Common myeloid progenitor, CD34-positive (primary cell): ENCODE measurements around the gene KCTD16.
A peak's percentile ranks its signal among the peaks of the same experiment; 100 is the strongest.

Experiments used
- CTCF ChIA-PET: fragments of 350-600 bp; sonication (Branson Sonifier 250); formaldehyde crosslinking; loops from one replicate; lab custom pipeline; 2021; ENCODE audit warnings: antibody characterized with exemption; lab: Charles Lee
- POLR2A ChIA-PET: fragments of 350-600 bp; sonication (Branson Sonifier 250); formaldehyde crosslinking; loops from one replicate; lab custom pipeline; 2021; ENCODE audit warnings: antibody characterized with exemption; lab: Charles Lee
- DNase-seq, 3 donors: peaks; one replicate each; pipeline versions ENCODE4 v3.0.0 to v3.0.0-alpha.2; 2013
- H3K27ac ChIP-seq, 2 experiments: 1 replicate in 1 of 2; 2 replicates in 1 of 2; pipeline ENCODE4 v1.7.0; 2013; ENCODE audit warnings: inconsistent platforms in 2 of 2, low read length in 2 of 2, mild to moderate bottlenecking in 2 of 2, low read depth in 1 of 2, moderate library complexity in 1 of 2; ENCODE audit not compliant: severe bottlenecking in 2 of 2, insufficient read depth in 1 of 2, poor library complexity in 1 of 2
- H3K27me3 ChIP-seq, 5 experiments: replicated peaks in 2 of 5; 1 replicate in 3 of 5; 2 replicates in 2 of 5; pipeline versions ENCODE4 v1.6.1 to v1.7.0; 2013; ENCODE audit warnings: low read length in 4 of 5, mild to moderate bottlenecking in 2 of 5, moderate library complexity in 2 of 5, inconsistent platforms in 1 of 5; ENCODE audit not compliant: insufficient read depth in 5 of 5, control insufficient read depth in 4 of 5
- H3K36me3 ChIP-seq, 4 experiments: 1 replicate in 2 of 4; 2 replicates in 2 of 4; pipeline versions ENCODE4 v1.6.1 to v1.7.0; 2013; ENCODE audit warnings: low read length in 3 of 4, control low read depth in 1 of 4, mild to moderate bottlenecking in 1 of 4; ENCODE audit not compliant: control insufficient read depth in 4 of 4, insufficient read depth in 4 of 4
- H3K4me1 ChIP-seq, 4 experiments: 1 replicate in 3 of 4; 2 replicates in 1 of 4; pipeline versions ENCODE4 v1.6.1 to v1.7.1; 2013; ENCODE audit warnings: low read length in 3 of 4, mild to moderate bottlenecking in 3 of 4, control low read depth in 1 of 4, inconsistent platforms in 1 of 4, moderate library complexity in 1 of 4; ENCODE audit not compliant: control insufficient read depth in 4 of 4, insufficient read depth in 4 of 4; ENCODE audit errors: control extremely low read depth in 1 of 4
- H3K4me3 ChIP-seq, 7 experiments: 1 replicate in 4 of 7; 2 replicates in 3 of 7; pipeline versions ENCODE4 v1.5.1 to v1.7.0; 2013; ENCODE audit warnings: mild to moderate bottlenecking in 7 of 7, low read length in 6 of 7, moderate library complexity in 6 of 7, inconsistent platforms in 2 of 7, low read depth in 2 of 7, control low read depth in 1 of 7; ENCODE audit not compliant: insufficient read depth in 4 of 7, control insufficient read depth in 1 of 7; ENCODE audit errors: extremely low read depth in 1 of 7
- H3K9me3 ChIP-seq, 5 experiments: 1 replicate in 4 of 5; 2 replicates in 1 of 5; pipeline versions ENCODE4 v1.6.1 to v1.7.1; 2013; ENCODE audit warnings: low read length in 4 of 5, mild to moderate bottlenecking in 2 of 5, inconsistent platforms in 1 of 5, low read depth in 1 of 5, moderate library complexity in 1 of 5; ENCODE audit not compliant: control insufficient read depth in 4 of 5, insufficient read depth in 2 of 5; ENCODE audit errors: control extremely low read depth in 1 of 5
- WGBS: methylation state at CpG from one replicate; pipeline ENCODE4 v1.1.5; 2013; ENCODE audit not compliant: insufficient coverage; 5-methylcytosine and 5-hydroxymethylcytosine counted together

Gene KCTD16

GRCh38 chr5:144195448-144195847 is 24.8 kb downstream of the KCTD16 start:
- ChIA-PET CTCF (interaction anchor here (0.8 to 2.8 kb wide), 3 partner anchors 8 to 395 kb away, joined by 3 to 10 read pairs (median 4); no protein-coding TSS in a partner anchor), POLR2A (no interaction called here)
- Histone ChIP-seq H3K27ac (no peak overlapping the region), H3K36me3 (no peaks in the 10 kb centered on the region), H3K4me1 (peaks cover 5 to 22% (median 9%) of the 10 kb centered on the region in 4 experiments), H3K27me3 (peaks cover 0 to 2% (median 0%) of the 10 kb centered on the region in 5 experiments), H3K9me3 (no peaks in the 10 kb centered on the region), H3K4me3 (no peak overlapping the region)
- WGBS, result 100% methylated on average over 1 of the region's 4 CpGs
- no peak for DNase-seq

- Histone ChIP-seq H3K27ac (no peak overlapping the region), H3K4me1 (peaks cover under 1 to 11% (median 6%) of the 10 kb centered on the region in 4 experiments), H3K36me3 (no peaks in the 10 kb centered on the region), H3K4me3 (no peak overlapping the region), H3K9me3 (no peaks in the 10 kb centered on the region), H3K27me3 (peaks cover 0 to 2% (median 0%) of the 10 kb centered on the region in 5 experiments)
- WGBS, result 60% methylated on average over 1 of the region's 1 CpG
- ChIA-PET POLR2A (no interaction called here), CTCF (interaction anchor here (2.8 kb wide), 1 partner anchor 7 kb away, joined by 10 read pairs; no protein-coding TSS in a partner anchor)
- DNase-seq, result no peak
These were observed 25.9 kb downstream of the KCTD16 start for GRCh38 chr5:144196612-144197011.

DNA sequence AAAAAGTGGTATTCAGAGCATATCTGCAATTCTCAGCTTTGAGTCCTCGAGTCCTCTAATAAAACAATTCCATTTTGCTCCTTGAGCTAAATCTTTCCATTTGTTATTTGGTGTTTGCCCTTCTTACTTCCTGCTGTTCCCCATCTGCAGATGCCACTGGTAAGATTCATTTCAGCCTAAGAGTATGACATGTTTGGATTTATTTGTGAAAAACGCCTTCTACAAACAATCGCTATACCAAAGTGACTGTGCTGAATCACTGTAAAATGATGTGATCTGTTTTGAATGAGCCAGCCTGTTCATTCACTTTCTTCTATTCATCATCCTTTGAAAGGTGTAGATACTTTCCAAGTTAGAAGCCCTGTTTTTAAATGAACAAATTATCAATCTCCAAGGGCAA is 27.7 kb downstream of the KCTD16 start:
- peaks cover 0 to 2% (median 0%) of the 10 kb centered on the region in 5 experiments for H3K27me3 ChIP-seq
- H3K9me3 ChIP-seq, result no peaks in the 10 kb centered on the region
- CTCF ChIA-PET, result interaction anchor here (1.0 to 1.8 kb wide), 3 partner anchors 10 to 28 kb away, joined by 3 to 5 read pairs (median 4); partner anchors contain the start of genes KCTD16 and YIPF5
- 86% methylated on average over 1 of the region's 3 CpGs for WGBS
- no peaks in the 10 kb centered on the region for H3K36me3 ChIP-seq
- POLR2A ChIA-PET, result no interaction called here
- peaks cover 0 to 8% (median 2%) of the 10 kb centered on the region in 4 experiments for H3K4me1 ChIP-seq
- no peak for DNase-seq
- H3K4me3 ChIP-seq, result no peak overlapping the region
- H3K27ac ChIP-seq, result no peak overlapping the region

DNA sequence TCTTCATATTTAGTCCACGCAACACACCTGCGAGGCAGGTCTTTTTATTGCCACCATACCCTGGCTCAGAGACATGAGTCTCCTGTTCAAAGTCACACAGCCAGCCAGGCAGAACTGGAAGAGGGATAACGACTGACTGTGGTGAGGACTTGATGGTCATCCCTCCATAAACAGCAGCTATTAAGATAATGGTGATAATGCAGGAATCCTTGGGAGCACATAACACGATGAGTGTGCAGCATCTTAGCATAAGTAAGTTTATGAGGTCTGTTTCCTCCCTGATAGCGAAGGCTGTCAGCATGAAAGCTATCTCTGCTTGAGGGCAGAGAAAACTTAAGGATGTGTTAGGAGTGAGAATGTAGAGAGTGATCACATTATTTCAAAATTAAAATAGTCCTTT is 30.9 kb downstream of the KCTD16 start:
- POLR2A ChIA-PET, result no interaction called here
- Histone ChIP-seq H3K27ac (no peak overlapping the region), H3K27me3 (peaks cover 4 to 27% (median 20%) of the 10 kb centered on the region in 5 experiments), H3K4me3 (no peak overlapping the region), H3K9me3 (no peaks in the 10 kb centered on the region), H3K4me1 (peaks cover 0 to 6% (median 5%) of the 10 kb centered on the region in 4 experiments), H3K36me3 (no peaks in the 10 kb centered on the region)
- DNase-seq, result peak in 2 of 3 donors; percentile 35 to 66
- 64% methylated on average over 3 of the region's 5 CpGs for WGBS
- CTCF ChIA-PET, result no interaction called here

- H3K27ac ChIP-seq, result no peak overlapping the region
- peaks cover 6 to 32% (median 25%) of the 10 kb centered on the region in 5 experiments for H3K27me3 ChIP-seq
- no peaks in the 10 kb centered on the region for H3K9me3 ChIP-seq
- no peaks in the 10 kb centered on the region for H3K36me3 ChIP-seq
- no peak overlapping the region for H3K4me3 ChIP-seq
- ChIA-PET CTCF (no interaction called here), POLR2A (no interaction called here)
- peaks cover 0 to 6% (median 5%) of the 10 kb centered on the region in 4 experiments for H3K4me1 ChIP-seq
- no peak for DNase-seq
- WGBS, result 89% methylated on average over 7 of the region's 10 CpGs
These were observed 31.4 kb downstream of the KCTD16 start for GRCh38 chr5:144202072-144202471.

- Histone ChIP-seq H3K4me3 (no peak overlapping the region), H3K36me3 (no peaks in the 10 kb centered on the region), H3K4me1 (peaks cover 0 to 6% (median 5%) of the 10 kb centered on the region in 4 experiments), H3K9me3 (no peaks in the 10 kb centered on the region), H3K27me3 (peaks cover 6 to 36% (median 26%) of the 10 kb centered on the region in 5 experiments), H3K27ac (no peak overlapping the region)
- peak in 2 of 3 donors; percentile 33 to 50 for DNase-seq
- ChIA-PET CTCF (interaction anchor here (1.1 kb wide), 1 partner anchor 1610 kb away, joined by 3 read pairs; no protein-coding TSS in a partner anchor), POLR2A (no interaction called here)
- WGBS, result 20% methylated on average over 1 of the region's 1 CpG
These were observed 32.1 kb downstream of the KCTD16 start for GRCh38 chr5:144202726-144203125.
